ENCODE measurements around the gene MTHFR. TPM values are rescaled to one million over a fixed set of nuclear protein-coding genes. Genes with fewer than 3 reads are reported as not detected.

The MTHFR gene
- total RNA-seq, 1 donor from 2014 or later = 47.9 TPM

DNA sequence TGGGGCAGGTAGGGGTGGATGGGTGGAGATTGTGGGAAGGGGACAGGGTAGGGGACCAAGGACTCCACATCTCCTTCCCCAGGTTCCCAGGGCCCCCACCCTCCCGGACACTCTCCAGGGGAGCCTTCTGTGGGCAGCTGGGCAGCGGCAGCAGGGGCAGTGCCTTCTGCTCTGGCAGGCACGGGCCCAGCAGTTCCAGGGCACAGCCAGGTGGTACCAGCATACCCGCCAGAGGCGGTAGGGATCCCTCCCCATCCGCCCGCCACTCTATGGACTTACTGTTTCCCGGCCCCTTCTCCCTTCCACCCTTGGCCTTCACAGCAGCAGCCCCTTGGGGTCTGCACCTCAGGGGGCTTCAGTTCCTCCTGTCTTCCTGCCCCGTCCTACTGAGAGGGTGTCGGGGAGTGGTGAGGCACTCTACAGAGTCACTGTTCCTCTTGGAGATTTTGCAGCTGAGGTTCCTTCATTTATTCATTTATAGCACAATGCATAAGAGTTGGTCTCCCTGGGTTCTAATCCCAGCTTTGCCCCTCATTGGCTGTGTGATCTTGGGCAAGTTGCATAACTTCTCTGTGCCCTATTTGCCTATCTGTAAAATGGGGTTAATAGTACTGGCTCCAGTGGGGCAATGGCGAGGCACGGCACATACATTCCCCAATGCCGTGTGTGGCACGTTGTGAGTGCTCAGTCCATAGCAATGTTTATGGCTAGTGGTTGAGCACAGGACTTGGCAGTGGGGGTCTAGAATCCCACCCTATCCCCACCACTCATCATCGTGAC is 26.7 kb downstream of the MTHFR start:
- no peak overlapping the region for H3K27ac ChIP-seq
- DNase-seq (ENCODE audit: extremely low spot score in 2 of 2) = no peak
- intact Hi-C loops (cut with DNase I) = no loop called here
- no peaks in the 10 kb centered on the region for H3K27me3 ChIP-seq
- H3K36me3 ChIP-seq = no peaks in the 10 kb centered on the region
- TF ChIP-seq, protein P1, sequence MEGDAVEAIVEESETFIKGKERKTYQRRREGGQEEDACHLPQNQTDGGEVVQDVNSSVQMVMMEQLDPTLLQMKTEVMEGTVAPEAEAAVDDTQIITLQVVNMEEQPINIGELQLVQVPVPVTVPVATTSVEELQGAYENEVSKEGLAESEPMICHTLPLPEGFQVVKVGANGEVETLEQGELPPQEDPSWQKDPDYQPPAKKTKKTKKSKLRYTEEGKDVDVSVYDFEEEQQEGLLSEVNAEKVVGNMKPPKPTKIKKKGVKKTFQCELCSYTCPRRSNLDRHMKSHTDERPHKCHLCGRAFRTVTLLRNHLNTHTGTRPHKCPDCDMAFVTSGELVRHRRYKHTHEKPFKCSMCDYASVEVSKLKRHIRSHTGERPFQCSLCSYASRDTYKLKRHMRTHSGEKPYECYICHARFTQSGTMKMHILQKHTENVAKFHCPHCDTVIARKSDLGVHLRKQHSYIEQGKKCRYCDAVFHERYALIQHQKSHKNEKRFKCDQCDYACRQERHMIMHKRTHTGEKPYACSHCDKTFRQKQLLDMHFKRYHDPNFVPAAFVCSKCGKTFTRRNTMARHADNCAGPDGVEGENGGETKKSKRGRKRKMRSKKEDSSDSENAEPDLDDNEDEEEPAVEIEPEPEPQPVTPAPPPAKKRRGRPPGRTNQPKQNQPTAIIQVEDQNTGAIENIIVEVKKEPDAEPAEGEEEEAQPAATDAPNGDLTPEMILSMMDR (IDR thresholded peaks at IDR 0.05) = no peak
- TF ChIP-seq POLR2A (IDR thresholded peaks at IDR 0.05) = no peak
- TF ChIP-seq POLR2AphosphoS5 (IDR thresholded peaks at IDR 0.05; ENCODE audit: insufficient read depth in 1 of 2, low read depth in 1 of 2) = no peak
- no peaks in the 10 kb centered on the region for H3K4me1 ChIP-seq
- no peaks in the 10 kb centered on the region for H3K9me3 ChIP-seq
- H3K4me3 ChIP-seq = no peak overlapping the region

DNA sequence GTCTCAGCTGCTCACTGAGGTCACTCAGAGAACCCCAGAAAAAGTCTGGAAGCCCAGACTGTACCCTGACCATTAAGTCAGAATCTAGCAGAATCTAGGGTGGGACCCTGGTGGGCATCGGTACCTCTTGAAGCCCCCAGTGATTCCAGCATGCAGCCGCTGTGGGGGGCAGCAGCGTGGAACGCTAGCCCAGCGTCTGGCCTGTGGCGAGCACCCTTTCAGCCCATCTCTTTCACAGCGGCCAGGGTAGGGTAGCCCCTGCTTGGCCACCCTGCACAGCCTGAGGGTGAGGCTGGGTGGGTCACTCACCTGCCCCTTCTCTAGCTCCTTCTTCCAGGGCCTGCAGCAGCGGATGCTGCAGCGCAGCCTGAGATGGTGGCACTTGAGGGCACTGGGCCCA is 27.4 kb downstream of the MTHFR start:
- no peak for DNase-seq (ENCODE audit: extremely low spot score in 2 of 2)
- H3K27ac ChIP-seq = no peak overlapping the region
- intact Hi-C loops (cut with DNase I) = no loop called here
- H3K9me3 ChIP-seq = no peaks in the 10 kb centered on the region
- TF ChIP-seq, protein P1 (IDR thresholded peaks at IDR 0.05) = no peak
- TF ChIP-seq POLR2AphosphoS5 (IDR thresholded peaks at IDR 0.05; ENCODE audit: insufficient read depth in 1 of 2, low read depth in 1 of 2) (no peak), POLR2A (IDR thresholded peaks at IDR 0.05) (no peak)
- H3K27me3 ChIP-seq = no peaks in the 10 kb centered on the region
- no peaks in the 10 kb centered on the region for H3K36me3 ChIP-seq
- no peak overlapping the region for H3K4me3 ChIP-seq
- H3K4me1 ChIP-seq = no peaks in the 10 kb centered on the region

DNA sequence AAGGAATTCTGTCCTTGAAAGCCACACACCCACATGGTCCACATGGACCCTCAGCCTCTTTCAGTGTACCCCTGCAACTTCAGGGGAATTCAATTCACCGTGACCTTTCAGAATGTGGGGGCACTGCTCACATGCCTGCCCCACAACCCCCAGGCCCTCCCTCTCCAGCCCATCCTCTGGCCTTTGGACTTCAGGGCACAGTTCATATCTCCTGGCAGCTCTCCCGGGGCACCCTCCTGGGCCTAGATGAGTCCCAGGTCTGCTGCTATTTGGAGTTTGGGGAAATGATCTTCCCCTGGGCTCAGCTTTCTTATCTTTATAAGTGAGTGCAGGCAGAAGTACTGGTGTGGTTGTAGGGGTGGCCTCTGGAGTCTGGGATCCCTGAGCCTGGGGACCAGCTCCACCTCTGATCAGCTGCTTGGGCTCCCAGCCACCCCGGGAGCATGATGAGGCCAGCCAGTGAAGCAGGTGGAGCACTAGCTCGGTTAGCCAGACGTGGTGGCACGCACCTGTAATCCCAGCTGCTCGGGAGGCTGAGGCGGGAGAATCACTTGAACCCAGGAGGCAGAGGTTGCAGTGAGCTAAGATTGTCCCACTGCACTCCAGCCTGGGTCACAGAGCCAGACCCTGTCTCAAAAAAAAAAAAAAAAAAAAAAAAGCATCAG is 28.0 kb downstream of the MTHFR start:
- H3K9me3 ChIP-seq = no peaks in the 10 kb centered on the region
- TF ChIP-seq POLR2AphosphoS5 (IDR thresholded peaks at IDR 0.05; ENCODE audit: insufficient read depth in 1 of 2, low read depth in 1 of 2) (no peak), POLR2A (IDR thresholded peaks at IDR 0.05) (no peak)
- TF ChIP-seq, protein P1 (IDR thresholded peaks at IDR 0.05) = no peak
- no peak for DNase-seq (ENCODE audit: extremely low spot score in 2 of 2)

DNA sequence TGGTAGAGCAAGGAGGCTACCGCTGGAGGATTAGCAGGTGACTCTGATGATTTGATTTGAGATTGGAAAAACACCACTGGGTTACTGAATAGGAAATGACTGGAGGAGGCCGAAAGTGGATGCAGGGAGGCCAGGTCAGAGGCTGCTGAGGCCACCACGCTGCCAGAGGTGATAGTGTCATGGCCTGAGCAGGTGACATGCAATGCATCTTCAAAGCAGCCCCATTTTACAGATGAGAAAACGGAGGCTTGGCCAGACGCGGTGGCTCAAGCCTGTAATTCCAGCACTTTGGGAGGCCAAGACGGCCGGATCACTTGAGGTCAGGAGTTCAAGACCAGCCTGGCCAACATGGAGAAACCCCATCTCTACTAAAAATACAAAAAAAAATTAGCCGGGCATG is 31.0 kb downstream of the MTHFR start:
- Histone ChIP-seq H3K4me3 (no peak overlapping the region), H3K9me3 (no peaks in the 10 kb centered on the region), H3K4me1 (no peaks in the 10 kb centered on the region), H3K36me3 (no peaks in the 10 kb centered on the region), H3K27me3 (no peaks in the 10 kb centered on the region), H3K27ac (no peak overlapping the region)
- TF ChIP-seq, protein P1 (IDR thresholded peaks at IDR 0.05) = no peak
- TF ChIP-seq POLR2A (IDR thresholded peaks at IDR 0.05) = no peak
- no peak for TF ChIP-seq POLR2AphosphoS5 (IDR thresholded peaks at IDR 0.05; ENCODE audit: insufficient read depth in 1 of 2, low read depth in 1 of 2)
- DNase-seq (ENCODE audit: extremely low spot score in 2 of 2) = no peak
- intact Hi-C loops (cut with DNase I) = no loop called here

More for the DNA sequence above, 28.0 kb downstream of the MTHFR start:
- H3K4me3 ChIP-seq = no peak overlapping the region
- H3K4me1 ChIP-seq = no peaks in the 10 kb centered on the region
- no peak overlapping the region for H3K27ac ChIP-seq
- H3K36me3 ChIP-seq = no peaks in the 10 kb centered on the region
- no peaks in the 10 kb centered on the region for H3K27me3 ChIP-seq
- intact Hi-C loops (cut with DNase I) = no loop called here

DNA sequence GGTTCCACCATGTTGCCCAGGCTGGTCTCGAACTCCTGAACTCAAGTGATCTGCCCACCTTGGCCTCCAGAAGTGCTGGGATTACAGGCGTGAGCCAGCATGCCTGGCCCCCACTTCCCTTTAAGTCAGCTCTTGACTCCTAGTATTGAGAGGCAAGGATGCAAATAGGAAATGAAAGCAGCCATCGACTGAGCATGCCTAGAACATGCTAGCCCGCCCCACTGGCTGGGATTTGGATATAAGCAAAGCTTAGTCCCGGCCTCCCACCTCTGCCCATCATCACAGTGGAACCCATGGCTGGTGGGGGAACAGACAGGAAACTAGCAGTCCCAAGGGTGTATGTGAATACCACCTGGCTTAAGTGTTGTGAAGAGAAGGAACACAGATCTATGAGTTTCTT is 33.3 kb downstream of the MTHFR start:
- Histone ChIP-seq H3K27ac (no peak overlapping the region), H3K9me3 (no peaks in the 10 kb centered on the region), H3K4me1 (no peaks in the 10 kb centered on the region), H3K4me3 (no peak overlapping the region), H3K27me3 (no peaks in the 10 kb centered on the region), H3K36me3 (no peaks in the 10 kb centered on the region)
- intact Hi-C loops (cut with DNase I) = no loop called here
- TF ChIP-seq, protein P1 (IDR thresholded peaks at IDR 0.05) = no peak
- TF ChIP-seq POLR2A (IDR thresholded peaks at IDR 0.05) (no peak), POLR2AphosphoS5 (IDR thresholded peaks at IDR 0.05; ENCODE audit: insufficient read depth in 1 of 2, low read depth in 1 of 2) (no peak)
- DNase-seq (ENCODE audit: extremely low spot score in 2 of 2) = no peak

Measured in vagina (tissue), 2 donors.